IMR-90 (cell line): ENCODE data around the gene ELMO1. TPM values are rescaled to one million over a fixed set of nuclear protein-coding genes. Genes with fewer than 3 reads are reported as not detected.

Experiments used
- ATAC-seq: fragments of 200-7000 bp; cut with Tn5 transposase; 2 replicates; pipeline ENCODE4 v1.9.1; 2020; ENCODE audit warnings: low read depth, mild to moderate bottlenecking, moderate library complexity
- BruUV-seq: library from RNA; stranded (reverse); fragments of 400-500 nt; replicated peaks from 2 replicates; lab custom pipeline; 2021; lab: Mats Ljungman, UMichigan
- CTCF ChIA-PET: fragments of 300-600 bp; formaldehyde crosslinking; extraction: SDS; loops from one replicate; lab custom pipeline; 2021; ENCODE audit warnings: antibody characterized with exemption; lab: Yijun Ruan, JAX
- POLR2A ChIA-PET: fragments of 300-600 bp; sonication (Branson Sonifier 250); formaldehyde crosslinking; loops from one replicate; lab custom pipeline; 2022; ENCODE audit warnings: antibody characterized with exemption; ENCODE audit not compliant: unreplicated experiment; lab: Charles Lee
- DNase-seq: peaks from one replicate; pipeline ENCODE4 v3.0.0; 2013
- H2AFZ ChIP-seq: replicated peaks from 2 replicates; pipeline ENCODE3; 2013; ENCODE audit warnings: low read length, mild to moderate bottlenecking; ENCODE audit not compliant: poor library complexity
- H2AK5ac ChIP-seq: 2 replicates; pipeline ENCODE4 v1.6.1; 2013; ENCODE audit warnings: low read depth, low read length, inconsistent platforms
- H2AK9ac ChIP-seq: replicated peaks from 2 replicates; pipeline ENCODE3; 2013; ENCODE audit warnings: mild to moderate bottlenecking, low read depth, low read length, moderate library complexity; ENCODE audit not compliant: poor library complexity
- H2BK120ac ChIP-seq: 2 replicates; pipeline ENCODE4 v1.6.1; 2013; ENCODE audit warnings: low read depth, low read length, inconsistent platforms
- H2BK15ac ChIP-seq: 3 replicates; pipeline ENCODE4 v1.6.1; 2013; ENCODE audit warnings: low read depth, low read length, inconsistent platforms
- H2BK20ac ChIP-seq: 2 replicates; pipeline ENCODE4 v1.6.1; 2013; ENCODE audit warnings: low read depth, mild to moderate bottlenecking, inconsistent platforms, low read length, moderate library complexity
- H2BK5ac ChIP-seq: 2 replicates; pipeline ENCODE4 v1.6.1; 2013; ENCODE audit warnings: mild to moderate bottlenecking, low read depth, low read length, inconsistent platforms; ENCODE audit not compliant: poor library complexity, severe bottlenecking
- H3K14ac ChIP-seq: replicated peaks from 2 replicates; pipeline ENCODE4 v1.6.1; 2013; ENCODE audit warnings: low read depth, low read length, inconsistent platforms
- H3K18ac ChIP-seq: 2 replicates; pipeline ENCODE4 v1.6.1; 2013; ENCODE audit warnings: low read depth, low read length, control low read depth
- H3K23ac ChIP-seq: 2 replicates; pipeline ENCODE4 v1.6.1; 2013; ENCODE audit warnings: low read depth, low read length, inconsistent platforms
- H3K27ac ChIP-seq: 2 replicates; pipeline ENCODE4 v1.5.1; 2013; ENCODE audit warnings: mild to moderate bottlenecking, control low read depth, low read length; ENCODE audit not compliant: insufficient read depth
- H3K27me3 ChIP-seq: 2 replicates; pipeline ENCODE4 v1.6.1; 2013; ENCODE audit warnings: low read length; ENCODE audit not compliant: control insufficient read depth, insufficient read depth
- H3K36me3 ChIP-seq: 2 replicates; pipeline ENCODE4 v1.6.1; 2013; ENCODE audit warnings: low read length, mixed read lengths; ENCODE audit not compliant: control insufficient read depth, insufficient read depth
- H3K4ac ChIP-seq: 2 replicates; pipeline ENCODE4 v1.6.1; 2013; ENCODE audit warnings: low read depth, low read length, inconsistent platforms
- H3K4me1 ChIP-seq: 2 replicates; pipeline ENCODE4 v1.6.1; 2013; ENCODE audit warnings: low read length, mixed read lengths; ENCODE audit not compliant: control insufficient read depth, insufficient read depth
- H3K4me2 ChIP-seq: 2 replicates; pipeline ENCODE4 v1.6.1; 2013; ENCODE audit warnings: low read depth, mild to moderate bottlenecking, control low read depth, low read length, moderate library complexity
- H3K4me3 ChIP-seq: 2 replicates; pipeline ENCODE4 v1.5.1; 2013; ENCODE audit warnings: low read depth, mild to moderate bottlenecking, control low read depth, low read length, moderate library complexity; ENCODE audit not compliant: insufficient read depth
- H3K56ac ChIP-seq: 2 replicates; pipeline ENCODE4 v1.6.1; 2013; ENCODE audit warnings: low read length, inconsistent platforms; ENCODE audit not compliant: insufficient read depth; ENCODE audit errors: extremely low read depth
- H3K79me1 ChIP-seq, 2 experiments: 2 replicates each; pipeline ENCODE4 v1.6.1; 2013; ENCODE audit warnings: low read length in 2 of 2, inconsistent platforms in 1 of 2, low read depth in 1 of 2
- H3K9ac ChIP-seq: 2 replicates; pipeline ENCODE4 v1.6.1; 2013; ENCODE audit warnings: low read depth, low read length, control low read depth
- H3K9me1 ChIP-seq: 2 replicates; pipeline ENCODE4 v1.6.1; 2013; ENCODE audit warnings: low read length, inconsistent platforms; ENCODE audit not compliant: insufficient read depth
- H3K9me3 ChIP-seq: 2 replicates; pipeline ENCODE4 v1.6.1; 2013; ENCODE audit warnings: low read length; ENCODE audit not compliant: control insufficient read depth, insufficient read depth
- H4K20me1 ChIP-seq: 2 replicates; pipeline ENCODE4 v1.6.1; 2013; ENCODE audit warnings: low read length, inconsistent platforms; ENCODE audit not compliant: insufficient read depth
- H4K5ac ChIP-seq: 2 replicates; pipeline ENCODE4 v1.6.1; 2013; ENCODE audit warnings: mild to moderate bottlenecking, low read depth, low read length, control low read depth
- H4K8ac ChIP-seq, 2 experiments: 2 replicates each; pipeline ENCODE4 v1.6.1; 2013; ENCODE audit warnings: low read depth in 2 of 2, low read length in 2 of 2, control low read depth in 1 of 2, inconsistent platforms in 1 of 2
- H4K91ac ChIP-seq: 2 replicates; pipeline ENCODE4 v1.6.1; 2013; ENCODE audit warnings: low read depth, low read length, inconsistent platforms; ENCODE audit not compliant: insufficient read depth
- BHLHE40 ChIP-seq: fragments of 150-350 bp; IDR thresholded peaks from 2 replicates; pipeline ENCODE4 v1.6.1; 2016; ENCODE audit warnings: mild to moderate bottlenecking, low read depth, low read length
- CEBPB ChIP-seq: IDR thresholded peaks from 2 replicates; pipeline ENCODE4 v1.6.1; 2012; ENCODE audit warnings: low read depth, low read length, improper control_type of control experiment
- CTCF ChIP-seq: conservative IDR thresholded peaks from 2 replicates; pipeline ENCODE4 v1.5.1; 2012; ENCODE audit warnings: mild to moderate bottlenecking, low read depth, low read length, improper control_type of control experiment
- MAFK ChIP-seq: IDR thresholded peaks from 2 replicates; pipeline ENCODE4 v1.6.1; 2012; ENCODE audit warnings: low read depth, low read length, improper control_type of control experiment
- POLR2A ChIP-seq: IDR thresholded peaks from 2 replicates; pipeline ENCODE4 v1.6.1; 2012; ENCODE audit warnings: mild to moderate bottlenecking, low read depth, low read length
- WGBS, 2 experiments: methylation state at CpG; one replicate each; pipeline versions ENCODE4 v1.1.5 to v1.1.7; 2013; ENCODE audit warnings: missing lambda C conversion rate in 2 of 2; ENCODE audit not compliant: insufficient read length in 1 of 2; ENCODE audit errors: extremely low coverage in 2 of 2; 5-methylcytosine and 5-hydroxymethylcytosine counted together
- dilution Hi-C: fragments of 300-500 bp; cut with HindIII; formaldehyde crosslinking; loops from one replicate; pipeline ENCODE4 v1.14.3; 2018; ENCODE audit warnings: low sequenced_read_pairs; ENCODE audit not compliant: unreplicated experiment
- in situ Hi-C: fragments of 300-500 bp; cut with MboI; formaldehyde crosslinking; loops from 3 replicates; pipeline ENCODE4 v1.14.3; 2019; ENCODE audit warnings: low sequenced_read_pairs, inconsistent platforms, mixed read lengths
- intact Hi-C: fragments of 100-400 bp; cut with micrococcal nuclease; formaldehyde crosslinking; loops from 2 replicates; pipeline ENCODE4 v1.10.0; 2022
- polyA plus RNA-seq, 3 experiments: library from polyadenylated mRNA; depleted of rRNA; stranded (reverse); fragments of >200 nt; gene quantifications; 2 replicates each; pipeline ENCODE4 v1.2.3, GENCODE V29; 2012; ENCODE audit warnings: low replicate concordance in 1 of 3
- total RNA-seq: library from RNA; depleted of rRNA; stranded (reverse); fragments of >200 nt; gene quantifications from 2 replicates; pipeline ENCODE4 v1.2.3, GENCODE V29; 2012

The ELMO1 gene
- total and polyA plus RNA-seq, 2 of the 4 experiments (the other 2 are of a cell fraction) = 0.03 TPM; not detected in 1

GRCh38 chr7:37405128-37405527 is 43.5 kb downstream of the ELMO1 start:
- Histone ChIP-seq H3K9ac (no peak overlapping the region), H3K18ac (no peak overlapping the region), H3K9me1 (no peaks in the 10 kb centered on the region), H2BK5ac (no peak overlapping the region), H2AK5ac (no peak overlapping the region), H3K4me1 (no peaks in the 10 kb centered on the region), H3K4ac (no peak overlapping the region), H4K8ac (no peak overlapping the region), H3K79me1 (no peaks in the 10 kb centered on the region), H3K9me3 (peaks cover 7% of the 10 kb centered on the region), H4K91ac (no peak overlapping the region), H4K20me1 (no peaks in the 10 kb centered on the region), H2BK20ac (no peak overlapping the region), H3K14ac (no peak overlapping the region), H3K23ac (no peak overlapping the region), H3K4me2 (no peak overlapping the region), H2BK15ac (no peak overlapping the region), H2AK9ac (no peak overlapping the region), H3K27me3 (no peaks in the 10 kb centered on the region), H4K5ac (no peak overlapping the region), H3K27ac (no peak overlapping the region), H3K56ac (no peak overlapping the region), H2BK120ac (no peak overlapping the region), H2AFZ (no peak overlapping the region), H3K4me3 (no peak overlapping the region), H3K36me3 (no peaks in the 10 kb centered on the region)
- intact Hi-C loops (no loop called here), in situ Hi-C loops (no loop called here), dilution Hi-C loops (no loop called here)
- CTCF ChIA-PET = no interaction called here
- POLR2A ChIA-PET = no interaction called here
- DNase-seq (no peak), ATAC-seq (no peak)
- TF ChIP-seq POLR2A = no peak
- TF ChIP-seq BHLHE40 = no peak
- TF ChIP-seq MAFK = no peak
- no peak for TF ChIP-seq CTCF
- TF ChIP-seq CEBPB = no peak
- WGBS, 2 experiments = 15% methylated on average over 3 of the region's 5 CpGs; no CpG with 5 or more reads in 1 of the 2 experiments
- no TSS peak for BruUV-seq
